Left ventricle myocardium inferior (tissue), 1 donor: ENCODE results near the gene EP400. TPM values are rescaled to one million over a fixed set of nuclear protein-coding genes. Genes with fewer than 3 reads are reported as not detected.

ENCODE experiments used
- DNase-seq: peaks from one replicate; pipeline ENCODE4 v3.0.0-alpha.2; 2020
- H3K27ac ChIP-seq: fragments of 200-600 bp; replicated peaks from 2 replicates; pipeline ENCODE4 v1.8.0; 2021
- H3K27me3 ChIP-seq: fragments of 200-600 bp; 2 replicates; pipeline ENCODE4 v1.8.0; 2021; ENCODE audit warnings: low read depth
- H3K36me3 ChIP-seq: fragments of 200-600 bp; 2 replicates; pipeline ENCODE4 v1.8.0; 2021
- H3K4me1 ChIP-seq: fragments of 200-600 bp; 2 replicates; pipeline ENCODE4 v1.8.0; 2021
- H3K4me3 ChIP-seq: fragments of 200-600 bp; 2 replicates; pipeline ENCODE4 v1.8.0; 2021; ENCODE audit warnings: mild to moderate bottlenecking, moderate library complexity
- H3K9me3 ChIP-seq: fragments of 200-600 bp; replicated peaks from 2 replicates; pipeline ENCODE4 v1.8.0; 2021
- CTCF ChIP-seq: fragments of 200-600 bp; IDR thresholded peaks from 2 replicates; pipeline ENCODE4 v1.8.0; 2021; ENCODE audit warnings: antibody characterized with exemption, mild to moderate bottlenecking, borderline replicate concordance
- intact Hi-C: fragments of 100-400 bp; cut with micrococcal nuclease; formaldehyde crosslinking; loops from one replicate; pipeline ENCODE4 v1.11.0; 2022
- total RNA-seq: library from RNA; stranded (reverse); fragmentation: NEBNext Ultra II Directional; extraction: Animal tissue kit (Norgen Biotek cat#: 25700); gene quantifications from one replicate; pipeline ENCODE4 v1.2.1, GENCODE V29; 2021
- donor health status: DM: no; HTN: yes; CAD: no; lungs with severe emphysema.

EP400 gene
- total RNA-seq, 1 donor from 2014 or later = 15.3 TPM

GRCh38 chr12:132014915-132015280 is 65.2 kb downstream of the EP400 start:
- intact Hi-C loops = no loop called here
- H3K27ac ChIP-seq = no peak overlapping the region
- peaks cover 99% of the 10 kb centered on the region for H3K36me3 ChIP-seq
- no peaks in the 10 kb centered on the region for H3K4me1 ChIP-seq
- H3K9me3 ChIP-seq = no peaks in the 10 kb centered on the region
- no peak for TF ChIP-seq CTCF
- no peak for DNase-seq
- H3K4me3 ChIP-seq = no peak overlapping the region
- no peaks in the 10 kb centered on the region for H3K27me3 ChIP-seq

DNA sequence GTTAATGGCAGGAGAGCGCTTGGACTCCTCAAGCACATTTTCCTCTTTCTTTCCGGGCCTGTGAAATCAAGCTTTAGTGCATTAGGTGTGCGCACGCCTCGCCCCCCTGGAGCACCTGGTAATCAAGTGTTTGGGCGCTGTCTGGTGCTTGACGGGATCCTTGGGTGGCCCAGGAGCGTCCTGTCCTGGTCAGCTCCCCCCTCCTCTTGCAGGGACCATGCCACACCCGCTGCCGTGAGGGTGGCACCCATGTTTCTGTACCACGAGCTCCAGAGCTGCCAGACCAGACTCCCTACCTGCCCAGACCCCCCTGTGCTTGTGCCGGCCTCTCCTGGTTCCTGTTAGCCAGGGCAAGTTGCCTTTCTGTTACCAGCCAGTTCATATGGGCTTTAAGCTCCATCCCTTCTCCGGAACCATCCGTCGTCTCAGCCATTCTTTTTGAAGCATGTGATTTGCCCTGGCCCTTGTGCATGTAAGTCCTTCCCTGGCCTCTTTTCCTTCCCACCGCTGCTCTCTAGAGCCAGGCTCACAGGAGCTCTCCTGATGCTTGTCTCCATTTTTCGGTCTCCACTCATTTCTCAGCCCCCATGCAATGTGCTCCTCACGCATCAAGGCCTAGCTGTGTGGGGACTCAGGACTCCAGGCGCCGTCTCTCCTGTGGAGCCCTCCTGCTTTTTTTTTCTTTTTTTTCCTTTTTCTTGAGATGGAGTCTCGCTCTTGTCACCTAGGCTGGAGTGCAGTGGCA is 66.1 kb downstream of the EP400 start:
- intact Hi-C loops = no loop called here
- Histone ChIP-seq H3K4me3 (no peak overlapping the region), H3K4me1 (peaks cover 4% of the 10 kb centered on the region), H3K27ac (no peak overlapping the region), H3K36me3 (peaks cover 99% of the 10 kb centered on the region), H3K9me3 (no peaks in the 10 kb centered on the region), H3K27me3 (no peaks in the 10 kb centered on the region)
- DNase-seq = no peak
- TF ChIP-seq CTCF = no peak

GRCh38 chr12:132018193-132018916 is 68.6 kb downstream of the EP400 start:
- intact Hi-C loops = no loop called here
- Histone ChIP-seq H3K27me3 (no peaks in the 10 kb centered on the region), H3K27ac (no peak overlapping the region), H3K4me3 (no peak overlapping the region), H3K4me1 (peaks cover 4% of the 10 kb centered on the region), H3K36me3 (peaks cover 95% of the 10 kb centered on the region), H3K9me3 (no peaks in the 10 kb centered on the region)
- no peak for DNase-seq
- TF ChIP-seq CTCF = no peak

DNA sequence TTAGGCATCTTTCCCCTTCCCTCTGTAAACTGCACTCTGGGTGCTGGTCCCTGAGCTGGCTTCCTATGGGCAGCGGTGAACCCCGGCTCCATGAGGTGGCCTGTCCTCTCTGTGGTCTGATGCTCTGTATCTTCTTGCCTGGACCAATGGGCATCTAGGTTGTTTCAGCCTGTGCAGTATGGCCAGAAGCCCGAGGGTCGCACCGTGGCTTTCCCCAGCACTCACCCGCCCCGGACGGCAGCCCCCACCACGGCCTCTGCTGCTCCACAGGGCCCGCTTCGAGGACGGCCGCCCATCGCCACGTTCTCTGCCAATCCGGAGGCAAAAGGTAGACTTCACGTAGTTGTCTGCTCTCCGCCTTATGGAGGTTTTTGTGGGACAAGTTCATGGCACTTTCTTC is 70.1 kb downstream of the EP400 start:
- no peak overlapping the region for H3K27ac ChIP-seq
- intact Hi-C loops = no loop called here
- no peak for DNase-seq
- no peaks in the 10 kb centered on the region for H3K27me3 ChIP-seq
- no peak for TF ChIP-seq CTCF
- H3K36me3 ChIP-seq = peaks cover 93% of the 10 kb centered on the region
- no peaks in the 10 kb centered on the region for H3K9me3 ChIP-seq
- peaks cover 7% of the 10 kb centered on the region for H3K4me1 ChIP-seq
- H3K4me3 ChIP-seq = no peak overlapping the region

- Histone ChIP-seq H3K9me3 (no peaks in the 10 kb centered on the region), H3K27me3 (no peaks in the 10 kb centered on the region), H3K4me1 (peaks cover 7% of the 10 kb centered on the region), H3K36me3 (peaks cover 93% of the 10 kb centered on the region), H3K27ac (no peak overlapping the region), H3K4me3 (no peak overlapping the region)
- intact Hi-C loops = no loop called here
- DNase-seq = no peak
- no peak for TF ChIP-seq CTCF
Observed at GRCh38 chr12:132020292-132020691, 70.5 kb downstream of the EP400 start.
